Measurements from ENCODE around the gene MYO1B. TPM values are rescaled to one million over a fixed set of nuclear protein-coding genes. Genes with fewer than 3 reads are reported as not detected.

Gene MYO1B
- total RNA-seq, 1 experiment from 2014 or later: 43.2 TPM

GRCh38 chr2:191315365-191315752, 70.2 kb downstream of the MYO1B start:
- H3K36me3 Mint-ChIP-seq (ENCODE audit: insufficient read depth in 1 of 3, low read depth in 3 of 3): no peaks in the 10 kb centered on the region

More at GRCh38 chr2:191315365-191315752, 70.2 kb downstream of the MYO1B start:
- Histone ChIP-seq H3T11ph (ENCODE audit: low read length) (no peak overlapping the region), H3K18ac (ENCODE audit: insufficient read length, low read depth, low read length) (no peak overlapping the region), H4K8ac (replicated peaks; ENCODE audit: insufficient read length, low read depth, low read length) (no peak overlapping the region), H2BK120ac (ENCODE audit: low read depth, low read length, poor library complexity, severe bottlenecking) (no peak overlapping the region), H2BK5ac (ENCODE audit: insufficient read length, low read length) (no peak overlapping the region), H3K23ac (ENCODE audit: insufficient read length, low read depth, low read length) (no peak overlapping the region), H4K5ac (ENCODE audit: insufficient read length, low read depth, low read length) (no peak overlapping the region), H2BK12ac (ENCODE audit: insufficient read length, low read depth, low read length) (no peak overlapping the region), H3K27ac (ENCODE audit: insufficient read length, low read depth, low read length) (no peak overlapping the region), H2AK5ac (ENCODE audit: insufficient read length, low read length) (no peak overlapping the region), H4K20me1 (ENCODE audit: control insufficient read depth, insufficient read depth, insufficient read length) (no peaks in the 10 kb centered on the region), H3K9ac (ENCODE audit: extremely low read depth, insufficient read length, low read length) (no peak overlapping the region), H3K79me2 (ENCODE audit: insufficient read depth, low read length) (peaks cover 4% of the 10 kb centered on the region; the same call in 1 of the 2 replicates), H3K4me1 (ENCODE audit: insufficient read depth, low read length) (peaks cover 5% of the 10 kb centered on the region), H3K14ac (ENCODE audit: insufficient read depth, low read length) (no peak overlapping the region), H4K91ac (ENCODE audit: insufficient read length, low read depth, low read length) (no peak overlapping the region), H3K4me2 (ENCODE audit: insufficient read depth, insufficient read length, low read length) (no peak overlapping the region), H3K4ac (ENCODE audit: low read depth, low read length) (no peak overlapping the region), H3K79me1 (ENCODE audit: insufficient read depth, low read depth, low read length, poor library complexity, severe bottlenecking) (no peaks in the 10 kb centered on the region), H2BK15ac (ENCODE audit: low read depth, low read length) (no peak overlapping the region), H2AFZ (ENCODE audit: low read length) (no peak overlapping the region), H3K27me3 (ENCODE audit: insufficient read depth, low read length) (no peaks in the 10 kb centered on the region), H3K56ac (ENCODE audit: insufficient read length, low read depth, low read length) (no peak overlapping the region), H2BK20ac (ENCODE audit: low read depth, low read length, poor library complexity, severe bottlenecking) (no peak overlapping the region), H3K23me2 (ENCODE audit: insufficient read length, low read depth, low read length, poor library complexity, severe bottlenecking) (no peaks in the 10 kb centered on the region), H3K9me3 (ENCODE audit: control insufficient read depth, low read depth, low read length) (no peaks in the 10 kb centered on the region)
- no peak for TF ChIP-seq CTCF (conservative IDR thresholded peaks at IDR 0.05)
- H3K9me3 Mint-ChIP-seq: no peaks in the 10 kb centered on the region
- no peak overlapping the region; a peak in 1 of 7 replicates for H3K27ac Mint-ChIP-seq
- H3K4me3 Mint-ChIP-seq: no peak overlapping the region
- DNase-seq: no peak
- no peaks in the 10 kb centered on the region for H3K27me3 Mint-ChIP-seq (ENCODE audit: low read depth)
- H3K4me1 Mint-ChIP-seq: peaks cover 22 to 27% of the 10 kb centered on the region in 2 experiments

Measured in H9 (cell line).